CD14-positive monocyte (primary cell): ENCODE measurements around the gene PACSIN2. TPM values are rescaled to one million over a fixed set of nuclear protein-coding genes. Genes with fewer than 3 reads are reported as not detected.
A peak's percentile ranks its signal among the peaks of the same experiment; 100 is the strongest.

Source experiments
- DNase-seq, 3 donors: peaks; one replicate each; pipeline ENCODE4 v3.0.0-alpha.2; 2011 to 2022
- H2AFZ ChIP-seq: 2 replicates; pipeline ENCODE4 v1.6.0; 2012; ENCODE audit warnings: mild to moderate bottlenecking, low read depth, low read length, inconsistent platforms; ENCODE audit not compliant: insufficient read depth, poor library complexity, severe bottlenecking
- H3K27ac ChIP-seq, 2 donors: 1 replicate in 1 of 2; 2 replicates in 1 of 2; pipeline ENCODE4 v1.5.1; 2012 to 2013; ENCODE audit warnings: low read length in 2 of 2, control low read depth in 1 of 2, inconsistent platforms in 1 of 2, low read depth in 1 of 2, mild to moderate bottlenecking in 1 of 2
- H3K27me3 ChIP-seq, 2 donors: one replicate each; pipeline versions ENCODE4 v1.6.0 to v1.6.1; 2011 to 2013; ENCODE audit warnings: low read length in 2 of 2; ENCODE audit not compliant: control insufficient read depth in 2 of 2, insufficient read depth in 2 of 2
- H3K36me3 ChIP-seq, 2 donors: replicated peaks in 1 of 2; 1 replicate in 1 of 2; 2 replicates in 1 of 2; pipeline versions ENCODE4 v1.5.1 to v1.6.1; 2012 to 2013; ENCODE audit warnings: low read length in 2 of 2, control low read depth in 1 of 2, inconsistent platforms in 1 of 2, mild to moderate bottlenecking in 1 of 2; ENCODE audit not compliant: insufficient read depth in 2 of 2, control insufficient read depth in 1 of 2
- H3K4me1 ChIP-seq, 2 donors: 1 replicate in 1 of 2; 2 replicates in 1 of 2; pipeline versions ENCODE4 v1.5.1 to v1.6.1; 2012 to 2013; ENCODE audit warnings: low read length in 2 of 2, control low read depth in 1 of 2, inconsistent platforms in 1 of 2, mild to moderate bottlenecking in 1 of 2, moderate library complexity in 1 of 2; ENCODE audit not compliant: insufficient read depth in 2 of 2, control insufficient read depth in 1 of 2
- H3K4me2 ChIP-seq: replicated peaks from 2 replicates; pipeline ENCODE3; 2012; ENCODE audit warnings: low read length, moderate library complexity, mild to moderate bottlenecking; ENCODE audit not compliant: poor library complexity, severe bottlenecking; ENCODE audit errors: extremely low read depth
- H3K4me3 ChIP-seq, 3 experiments: fragments of 200-600 bp in 1 of 3; sonication (generic) in 1 of 3; replicated peaks in 1 of 3; 1 replicate in 2 of 3; 2 replicates in 1 of 3; pipeline ENCODE4 v1.5.1; 2011 to 2013; ENCODE audit warnings: low read length in 3 of 3, mild to moderate bottlenecking in 3 of 3, control low read depth in 2 of 3, low read depth in 2 of 3, inconsistent platforms in 1 of 3, moderate library complexity in 1 of 3
- H3K79me2 ChIP-seq: 2 replicates; pipeline ENCODE4 v1.6.0; 2012; ENCODE audit warnings: mild to moderate bottlenecking, control low read depth, inconsistent platforms, low read length, moderate library complexity; ENCODE audit not compliant: insufficient read depth
- H3K9ac ChIP-seq: 2 replicates; pipeline ENCODE4 v1.6.0; 2017; ENCODE audit warnings: low read length, mild to moderate bottlenecking; ENCODE audit not compliant: insufficient read depth, poor library complexity, severe bottlenecking
- H3K9me3 ChIP-seq, 2 donors: replicated peaks in 1 of 2; 1 replicate in 1 of 2; 2 replicates in 1 of 2; pipeline versions ENCODE4 v1.5.1 to v1.6.1; 2012 to 2013; ENCODE audit warnings: low read length in 2 of 2, control low read depth in 1 of 2; ENCODE audit not compliant: control insufficient read depth in 1 of 2, insufficient read depth in 1 of 2
- H4K20me1 ChIP-seq: 2 replicates; pipeline ENCODE4 v1.6.0; 2012; ENCODE audit warnings: mild to moderate bottlenecking, low read length, control low read depth, moderate library complexity; ENCODE audit not compliant: insufficient read depth
- H3K27ac Mint-ChIP-seq, 7 donors: one replicate each; pipeline ENCODE4 v1.8.0; 2020; ENCODE audit warnings: mild to moderate bottlenecking in 7 of 7, mixed read lengths in 7 of 7, moderate library complexity in 6 of 7, inconsistent platforms in 2 of 7
- H3K27me3 Mint-ChIP-seq, 3 donors: one replicate each; pipeline ENCODE4 v1.8.0; 2021 to 2022; ENCODE audit warnings: low read depth in 3 of 3, mild to moderate bottlenecking in 3 of 3, mixed read lengths in 3 of 3, moderate library complexity in 3 of 3, inconsistent platforms in 1 of 3
- H3K36me3 Mint-ChIP-seq, 2 donors: one replicate each; pipeline ENCODE4 v1.8.0; 2020; ENCODE audit warnings: mixed read lengths in 2 of 2, inconsistent platforms in 1 of 2, mild to moderate bottlenecking in 1 of 2
- H3K4me1 Mint-ChIP-seq: one replicate; pipeline ENCODE4 v1.8.0; 2020; ENCODE audit warnings: mild to moderate bottlenecking, mixed read lengths
- H3K4me3 Mint-ChIP-seq, 2 donors: one replicate each; pipeline ENCODE4 v1.8.0; 2020; ENCODE audit warnings: mild to moderate bottlenecking in 2 of 2, mixed read lengths in 2 of 2, moderate library complexity in 1 of 2
- H3K9me3 Mint-ChIP-seq, 7 donors: one replicate each; pipeline ENCODE4 v1.8.0; 2020 to 2022; ENCODE audit warnings: mixed read lengths in 7 of 7, mild to moderate bottlenecking in 6 of 7, moderate library complexity in 6 of 7, inconsistent platforms in 2 of 7
- CTCF ChIP-seq: fragments of 200-600 bp; IDR thresholded peaks from one replicate; pipeline ENCODE4 v1.8.0; 2022; ENCODE audit warnings: antibody characterized with exemption, mild to moderate bottlenecking
- WGBS: methylation state at CpG from one replicate; pipeline ENCODE4 v1.1.5; 2013; ENCODE audit warnings: missing lambda C conversion rate; ENCODE audit not compliant: insufficient coverage; 5-methylcytosine and 5-hydroxymethylcytosine counted together
- intact Hi-C, 2 donors: fragments of 100-400 bp; cut with micrococcal nuclease; formaldehyde crosslinking; loops; one replicate each; pipeline versions ENCODE4 v1.15.0 to v1.15.1; 2023
- polyA plus RNA-seq, 3 donors: library from polyadenylated mRNA; depleted of rRNA in 1 of 3; unstranded in 2 of 3; stranded (reverse) in 1 of 3; fragments of 300-500 nt in 2 of 3; fragments of >200 nt in 1 of 3; fragmentation: Illumina TruSeq in 2 of 3; gene quantifications; 1 replicate in 2 of 3; 2 replicates in 1 of 3; pipeline ENCODE4 v1.2.3, GENCODE V29; 2012 to 2021

The PACSIN2 gene
- polyA plus RNA-seq, 3 donors: 31.2 to 45.7 (median 40.2) TPM

- peaks cover 25 to 28% of the 10 kb centered on the region in 2 donors for H3K4me1 ChIP-seq
Measured at GRCh38 chr22:42913874-42914510, 101.0 kb downstream of the PACSIN2 start.

GRCh38 chr22:42912059-42912458, 102.9 kb downstream of the PACSIN2 start:
- Mint-ChIP-seq H3K4me1 (peaks cover 37% of the 10 kb centered on the region), H3K36me3 (peaks cover 44 to 51% of the 10 kb centered on the region in 2 donors), H3K9me3 (no peaks in the 10 kb centered on the region), H3K27ac (peak overlapping the region; percentile 79 to 90 (median 87)), H3K4me3 (peak overlapping the region in 1 of 2 donors; percentile 49), H3K27me3 (peaks cover 0 to 2% (median 0%) of the 10 kb centered on the region in 3 donors)
- no peaks in the 10 kb centered on the region for H3K27me3 ChIP-seq
- H3K4me1 ChIP-seq: peaks cover 23% of the 10 kb centered on the region in 2 donors
- peak overlapping the region in 1 of 2 donors; percentile 67 for H3K27ac ChIP-seq
- peaks cover 32% of the 10 kb centered on the region for H4K20me1 ChIP-seq
- H3K4me3 ChIP-seq: peak overlapping the region in 1 of 3 experiments; percentile 38
- H3K79me2 ChIP-seq: peaks cover 93% of the 10 kb centered on the region
- H3K4me2 ChIP-seq: peak overlapping the region; percentile 36
- peak; percentile 56 to 88 (median 70) for DNase-seq
- H3K9me3 ChIP-seq: no peaks in the 10 kb centered on the region
- intact Hi-C loops: no loop called here
- no peak overlapping the region for H3K9ac ChIP-seq
- H2AFZ ChIP-seq: no peak overlapping the region
- TF ChIP-seq CTCF: no peak
- 33% methylated on average over 1 of the region's 6 CpGs for WGBS
- peaks cover 26 to 36% of the 10 kb centered on the region in 2 donors for H3K36me3 ChIP-seq

More at GRCh38 chr22:42913874-42914510, 101.0 kb downstream of the PACSIN2 start:
- Mint-ChIP-seq H3K4me3 (no peak overlapping the region), H3K9me3 (no peaks in the 10 kb centered on the region), H3K27ac (peak overlapping the region in 1 of 7 donors; percentile 35), H3K36me3 (peaks cover 29 to 35% of the 10 kb centered on the region in 2 donors), H3K4me1 (peaks cover 36% of the 10 kb centered on the region), H3K27me3 (no peaks in the 10 kb centered on the region)
- Histone ChIP-seq H4K20me1 (peaks cover 28% of the 10 kb centered on the region), H3K9me3 (no peaks in the 10 kb centered on the region), H2AFZ (no peak overlapping the region), H3K4me3 (no peak overlapping the region), H3K27me3 (no peaks in the 10 kb centered on the region), H3K36me3 (peaks cover 14 to 18% of the 10 kb centered on the region in 2 donors), H3K27ac (no peak overlapping the region), H3K9ac (no peak overlapping the region), H3K4me2 (no peak overlapping the region), H3K79me2 (peaks cover 93% of the 10 kb centered on the region)
- intact Hi-C loops: no loop called here
- no peak for TF ChIP-seq CTCF
- DNase-seq: no peak
- WGBS: 97% methylated on average over 4 of the region's 8 CpGs
